ENCODE data around the gene RETREG2. TPM values are rescaled to one million over a fixed set of nuclear protein-coding genes. Genes with fewer than 3 reads are reported as not detected.

Gene RETREG2
- total and polyA plus RNA-seq, 2 experiments from 2014 or later: 13.2 to 41.8 TPM

DNA sequence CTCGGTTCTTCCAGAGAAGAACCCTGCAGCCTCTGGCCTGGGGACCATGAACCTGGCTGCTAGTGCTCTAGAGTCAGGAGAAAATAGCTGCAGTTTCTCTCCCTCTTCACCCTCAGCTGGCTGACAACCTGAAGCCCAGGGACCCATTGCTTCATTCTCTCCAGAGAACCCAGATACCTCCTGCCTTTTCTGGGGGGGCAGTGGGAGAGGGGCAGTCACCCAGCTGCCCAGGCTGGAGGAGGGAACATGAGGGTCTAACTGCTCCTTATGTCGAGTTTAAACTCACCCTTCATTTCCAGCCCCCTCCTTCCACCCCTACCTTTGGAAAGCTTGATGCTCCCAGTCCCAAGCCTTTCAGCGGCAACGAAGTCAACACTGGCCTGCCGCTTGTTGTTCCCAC is 20.9 kb downstream of the RETREG2 start:
- H3K9me2 ChIP-seq (ENCODE audit: insufficient read depth): no peaks in the 10 kb centered on the region
- Mint-ChIP-seq H3K4me1 (peaks cover 10% of the 10 kb centered on the region; the same call in 2 of the 3 replicates), H3K27me3 (ENCODE audit: insufficient read depth, low read depth, poor library complexity) (peaks cover 10% of the 10 kb centered on the region), H3K36me3 (ENCODE audit: low read depth) (no peaks in the 10 kb centered on the region), H3K9me3 (peaks cover 6% of the 10 kb centered on the region; the same call in 1 of the 3 replicates), H3K27ac (no peak overlapping the region), H3K4me3 (no peak overlapping the region)
- H4K20me1 ChIP-seq (replicated peaks; ENCODE audit: insufficient read depth): no peaks in the 10 kb centered on the region
- H3F3A ChIP-seq (replicated peaks; ENCODE audit: low read depth): no peaks in the 10 kb centered on the region
- H3K27me3 ChIP-seq (ENCODE audit: insufficient read depth): no peaks in the 10 kb centered on the region
- H3K4me1 ChIP-seq (ENCODE audit: insufficient read depth): no peaks in the 10 kb centered on the region; the same call in 1 of the 2 replicates
- ATAC-seq (no peak), DNase-seq (ENCODE audit: low spot score) (no peak)
- TF ChIP-seq, protein P1, sequence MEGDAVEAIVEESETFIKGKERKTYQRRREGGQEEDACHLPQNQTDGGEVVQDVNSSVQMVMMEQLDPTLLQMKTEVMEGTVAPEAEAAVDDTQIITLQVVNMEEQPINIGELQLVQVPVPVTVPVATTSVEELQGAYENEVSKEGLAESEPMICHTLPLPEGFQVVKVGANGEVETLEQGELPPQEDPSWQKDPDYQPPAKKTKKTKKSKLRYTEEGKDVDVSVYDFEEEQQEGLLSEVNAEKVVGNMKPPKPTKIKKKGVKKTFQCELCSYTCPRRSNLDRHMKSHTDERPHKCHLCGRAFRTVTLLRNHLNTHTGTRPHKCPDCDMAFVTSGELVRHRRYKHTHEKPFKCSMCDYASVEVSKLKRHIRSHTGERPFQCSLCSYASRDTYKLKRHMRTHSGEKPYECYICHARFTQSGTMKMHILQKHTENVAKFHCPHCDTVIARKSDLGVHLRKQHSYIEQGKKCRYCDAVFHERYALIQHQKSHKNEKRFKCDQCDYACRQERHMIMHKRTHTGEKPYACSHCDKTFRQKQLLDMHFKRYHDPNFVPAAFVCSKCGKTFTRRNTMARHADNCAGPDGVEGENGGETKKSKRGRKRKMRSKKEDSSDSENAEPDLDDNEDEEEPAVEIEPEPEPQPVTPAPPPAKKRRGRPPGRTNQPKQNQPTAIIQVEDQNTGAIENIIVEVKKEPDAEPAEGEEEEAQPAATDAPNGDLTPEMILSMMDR (conservative IDR thresholded peaks at IDR 0.05; ENCODE audit: low read depth in 2 of 2): no peak
- TF ChIP-seq NANOG (IDR thresholded peaks at IDR 0.05; ENCODE audit: borderline replicate concordance) (no peak), ZNF331 (CRISPR knock-in tag; IDR thresholded peaks at IDR 0.05; ENCODE audit: low read depth) (no peak), JUNB (IDR thresholded peaks at IDR 0.05; ENCODE audit: unreplicated experiment) (no peak), POLR2AphosphoS5 (IDR thresholded peaks at IDR 0.05; ENCODE audit: low read depth) (no peak), ZNF114 (CRISPR knock-in tag; IDR thresholded peaks at IDR 0.05) (no peak), EZH2phosphoT487 (IDR thresholded peaks at IDR 0.05; ENCODE audit: unreplicated experiment) (no peak), STAT1 (IDR thresholded peaks at IDR 0.05; ENCODE audit: unreplicated experiment) (no peak), CREB1 (CRISPR knock-in tag; IDR thresholded peaks at IDR 0.05; ENCODE audit: low read depth) (no peak), EZH2 (IDR thresholded peaks at IDR 0.05; ENCODE audit: low read depth, unreplicated experiment) (no peak)
- TF ChIP-seq, protein P2, sequence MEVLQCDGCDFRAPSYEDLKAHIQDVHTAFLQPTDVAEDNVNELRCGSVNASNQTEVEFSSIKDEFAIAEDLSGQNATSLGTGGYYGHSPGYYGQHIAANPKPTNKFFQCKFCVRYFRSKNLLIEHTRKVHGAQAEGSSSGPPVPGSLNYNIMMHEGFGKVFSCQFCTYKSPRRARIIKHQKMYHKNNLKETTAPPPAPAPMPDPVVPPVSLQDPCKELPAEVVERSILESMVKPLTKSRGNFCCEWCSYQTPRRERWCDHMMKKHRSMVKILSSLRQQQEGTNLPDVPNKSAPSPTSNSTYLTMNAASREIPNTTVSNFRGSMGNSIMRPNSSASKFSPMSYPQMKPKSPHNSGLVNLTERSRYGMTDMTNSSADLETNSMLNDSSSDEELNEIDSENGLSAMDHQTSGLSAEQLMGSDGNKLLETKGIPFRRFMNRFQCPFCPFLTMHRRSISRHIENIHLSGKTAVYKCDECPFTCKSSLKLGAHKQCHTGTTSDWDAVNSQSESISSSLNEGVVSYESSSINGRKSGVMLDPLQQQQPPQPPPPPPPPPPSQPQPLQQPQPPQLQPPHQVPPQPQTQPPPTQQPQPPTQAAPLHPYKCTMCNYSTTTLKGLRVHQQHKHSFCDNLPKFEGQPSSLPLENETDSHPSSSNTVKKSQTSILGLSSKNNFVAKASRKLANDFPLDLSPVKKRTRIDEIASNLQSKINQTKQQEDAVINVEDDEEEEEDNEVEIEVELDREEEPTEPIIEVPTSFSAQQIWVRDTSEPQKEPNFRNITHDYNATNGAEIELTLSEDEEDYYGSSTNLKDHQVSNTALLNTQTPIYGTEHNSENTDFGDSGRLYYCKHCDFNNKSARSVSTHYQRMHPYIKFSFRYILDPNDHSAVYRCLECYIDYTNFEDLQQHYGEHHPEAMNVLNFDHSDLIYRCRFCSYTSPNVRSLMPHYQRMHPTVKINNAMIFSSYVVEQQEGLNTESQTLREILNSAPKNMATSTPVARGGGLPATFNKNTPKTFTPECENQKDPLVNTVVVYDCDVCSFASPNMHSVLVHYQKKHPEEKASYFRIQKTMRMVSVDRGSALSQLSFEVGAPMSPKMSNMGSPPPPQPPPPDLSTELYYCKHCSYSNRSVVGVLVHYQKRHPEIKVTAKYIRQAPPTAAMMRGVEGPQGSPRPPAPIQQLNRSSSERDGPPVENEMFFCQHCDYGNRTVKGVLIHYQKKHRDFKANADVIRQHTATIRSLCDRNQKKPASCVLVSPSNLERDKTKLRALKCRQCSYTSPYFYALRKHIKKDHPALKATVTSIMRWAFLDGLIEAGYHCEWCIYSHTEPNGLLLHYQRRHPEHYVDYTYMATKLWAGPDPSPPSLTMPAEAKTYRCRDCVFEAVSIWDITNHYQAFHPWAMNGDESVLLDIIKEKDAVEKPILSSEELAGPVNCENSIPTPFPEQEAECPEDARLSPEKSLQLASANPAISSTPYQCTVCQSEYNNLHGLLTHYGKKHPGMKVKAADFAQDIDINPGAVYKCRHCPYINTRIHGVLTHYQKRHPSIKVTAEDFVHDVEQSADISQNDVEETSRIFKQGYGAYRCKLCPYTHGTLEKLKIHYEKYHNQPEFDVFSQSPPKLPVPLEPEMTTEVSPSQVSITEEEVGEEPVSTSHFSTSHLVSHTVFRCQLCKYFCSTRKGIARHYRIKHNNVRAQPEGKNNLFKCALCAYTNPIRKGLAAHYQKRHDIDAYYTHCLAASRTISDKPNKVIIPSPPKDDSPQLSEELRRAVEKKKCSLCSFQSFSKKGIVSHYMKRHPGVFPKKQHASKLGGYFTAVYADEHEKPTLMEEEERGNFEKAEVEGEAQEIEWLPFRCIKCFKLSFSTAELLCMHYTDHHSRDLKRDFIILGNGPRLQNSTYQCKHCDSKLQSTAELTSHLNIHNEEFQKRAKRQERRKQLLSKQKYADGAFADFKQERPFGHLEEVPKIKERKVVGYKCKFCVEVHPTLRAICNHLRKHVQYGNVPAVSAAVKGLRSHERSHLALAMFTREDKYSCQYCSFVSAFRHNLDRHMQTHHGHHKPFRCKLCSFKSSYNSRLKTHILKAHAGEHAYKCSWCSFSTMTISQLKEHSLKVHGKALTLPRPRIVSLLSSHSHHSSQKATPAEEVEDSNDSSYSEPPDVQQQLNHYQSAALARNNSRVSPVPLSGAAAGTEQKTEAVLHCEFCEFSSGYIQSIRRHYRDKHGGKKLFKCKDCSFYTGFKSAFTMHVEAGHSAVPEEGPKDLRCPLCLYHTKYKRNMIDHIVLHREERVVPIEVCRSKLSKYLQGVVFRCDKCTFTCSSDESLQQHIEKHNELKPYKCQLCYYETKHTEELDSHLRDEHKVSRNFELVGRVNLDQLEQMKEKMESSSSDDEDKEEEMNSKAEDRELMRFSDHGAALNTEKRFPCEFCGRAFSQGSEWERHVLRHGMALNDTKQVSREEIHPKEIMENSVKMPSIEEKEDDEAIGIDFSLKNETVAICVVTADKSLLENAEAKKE (CRISPR knock-in tag; IDR thresholded peaks at IDR 0.05): no peak
- TF ChIP-seq, protein P3, sequence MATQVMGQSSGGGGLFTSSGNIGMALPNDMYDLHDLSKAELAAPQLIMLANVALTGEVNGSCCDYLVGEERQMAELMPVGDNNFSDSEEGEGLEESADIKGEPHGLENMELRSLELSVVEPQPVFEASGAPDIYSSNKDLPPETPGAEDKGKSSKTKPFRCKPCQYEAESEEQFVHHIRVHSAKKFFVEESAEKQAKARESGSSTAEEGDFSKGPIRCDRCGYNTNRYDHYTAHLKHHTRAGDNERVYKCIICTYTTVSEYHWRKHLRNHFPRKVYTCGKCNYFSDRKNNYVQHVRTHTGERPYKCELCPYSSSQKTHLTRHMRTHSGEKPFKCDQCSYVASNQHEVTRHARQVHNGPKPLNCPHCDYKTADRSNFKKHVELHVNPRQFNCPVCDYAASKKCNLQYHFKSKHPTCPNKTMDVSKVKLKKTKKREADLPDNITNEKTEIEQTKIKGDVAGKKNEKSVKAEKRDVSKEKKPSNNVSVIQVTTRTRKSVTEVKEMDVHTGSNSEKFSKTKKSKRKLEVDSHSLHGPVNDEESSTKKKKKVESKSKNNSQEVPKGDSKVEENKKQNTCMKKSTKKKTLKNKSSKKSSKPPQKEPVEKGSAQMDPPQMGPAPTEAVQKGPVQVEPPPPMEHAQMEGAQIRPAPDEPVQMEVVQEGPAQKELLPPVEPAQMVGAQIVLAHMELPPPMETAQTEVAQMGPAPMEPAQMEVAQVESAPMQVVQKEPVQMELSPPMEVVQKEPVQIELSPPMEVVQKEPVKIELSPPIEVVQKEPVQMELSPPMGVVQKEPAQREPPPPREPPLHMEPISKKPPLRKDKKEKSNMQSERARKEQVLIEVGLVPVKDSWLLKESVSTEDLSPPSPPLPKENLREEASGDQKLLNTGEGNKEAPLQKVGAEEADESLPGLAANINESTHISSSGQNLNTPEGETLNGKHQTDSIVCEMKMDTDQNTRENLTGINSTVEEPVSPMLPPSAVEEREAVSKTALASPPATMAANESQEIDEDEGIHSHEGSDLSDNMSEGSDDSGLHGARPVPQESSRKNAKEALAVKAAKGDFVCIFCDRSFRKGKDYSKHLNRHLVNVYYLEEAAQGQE (IDR thresholded peaks at IDR 0.05; ENCODE audit: unreplicated experiment): no peak
- TF ChIP-seq, protein P4, sequence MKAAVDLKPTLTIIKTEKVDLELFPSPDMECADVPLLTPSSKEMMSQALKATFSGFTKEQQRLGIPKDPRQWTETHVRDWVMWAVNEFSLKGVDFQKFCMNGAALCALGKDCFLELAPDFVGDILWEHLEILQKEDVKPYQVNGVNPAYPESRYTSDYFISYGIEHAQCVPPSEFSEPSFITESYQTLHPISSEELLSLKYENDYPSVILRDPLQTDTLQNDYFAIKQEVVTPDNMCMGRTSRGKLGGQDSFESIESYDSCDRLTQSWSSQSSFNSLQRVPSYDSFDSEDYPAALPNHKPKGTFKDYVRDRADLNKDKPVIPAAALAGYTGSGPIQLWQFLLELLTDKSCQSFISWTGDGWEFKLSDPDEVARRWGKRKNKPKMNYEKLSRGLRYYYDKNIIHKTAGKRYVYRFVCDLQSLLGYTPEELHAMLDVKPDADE (IDR thresholded peaks at IDR 0.05): no peak
- no peaks in the 10 kb centered on the region for H3K36me3 ChIP-seq (ENCODE audit: insufficient read depth)
- H3K79me2 ChIP-seq (replicated peaks; ENCODE audit: insufficient read depth): no peaks in the 10 kb centered on the region
- H3K4me3 ChIP-seq: no peak overlapping the region
- H3K4me2 ChIP-seq: no peak overlapping the region
- H2AFZ ChIP-seq: no peak overlapping the region
- H3K27ac ChIP-seq (ENCODE audit: low read depth): no peak overlapping the region

All from GM23338 (cell line).